Brain microvascular endothelial cell (primary cell): ENCODE data around the gene CNMD.
A peak's percentile ranks its signal among the peaks of the same experiment; 100 is the strongest.

Experiments
- DNase-seq: peaks from one replicate; pipeline ENCODE4 v3.0.0-alpha.2; 2020
- H3K27ac ChIP-seq: fragments of 250-450 bp; sonication (Bioruptor Pico); 2 replicates; pipeline ENCODE4 v1.5.1; 2020; ENCODE audit warnings: mild to moderate bottlenecking, moderate library complexity
- H3K27me3 ChIP-seq: fragments of 250-450 bp; sonication (Bioruptor Pico); replicated peaks from 2 replicates; pipeline ENCODE4 v1.5.1; 2020; ENCODE audit warnings: mild to moderate bottlenecking
- H3K36me3 ChIP-seq: fragments of 250-450 bp; sonication (Bioruptor Pico); replicated peaks from 2 replicates; pipeline ENCODE4 v1.5.1; 2020; ENCODE audit warnings: mild to moderate bottlenecking
- H3K4me3 ChIP-seq: 2 replicates; pipeline ENCODE4 v1.5.1; 2011; ENCODE audit warnings: low read depth, mild to moderate bottlenecking, control low read depth, low read length, moderate library complexity
- in situ Hi-C: cut with HindIII; loops from 2 replicates; pipeline ENCODE4 v1.10.0; 2017; ENCODE audit warnings: low sequenced_read_pairs, low pct_ligation_motif_present
- TF ChIP-seq, protein P1 (sequence below): IDR thresholded peaks from 2 replicates; pipeline ENCODE4 v1.5.1; 2011; ENCODE audit warnings: low read depth, mild to moderate bottlenecking, moderate library complexity, low read length, control low read depth, inconsistent platforms; ENCODE audit errors: missing control alignments

Gene CNMD

DNA sequence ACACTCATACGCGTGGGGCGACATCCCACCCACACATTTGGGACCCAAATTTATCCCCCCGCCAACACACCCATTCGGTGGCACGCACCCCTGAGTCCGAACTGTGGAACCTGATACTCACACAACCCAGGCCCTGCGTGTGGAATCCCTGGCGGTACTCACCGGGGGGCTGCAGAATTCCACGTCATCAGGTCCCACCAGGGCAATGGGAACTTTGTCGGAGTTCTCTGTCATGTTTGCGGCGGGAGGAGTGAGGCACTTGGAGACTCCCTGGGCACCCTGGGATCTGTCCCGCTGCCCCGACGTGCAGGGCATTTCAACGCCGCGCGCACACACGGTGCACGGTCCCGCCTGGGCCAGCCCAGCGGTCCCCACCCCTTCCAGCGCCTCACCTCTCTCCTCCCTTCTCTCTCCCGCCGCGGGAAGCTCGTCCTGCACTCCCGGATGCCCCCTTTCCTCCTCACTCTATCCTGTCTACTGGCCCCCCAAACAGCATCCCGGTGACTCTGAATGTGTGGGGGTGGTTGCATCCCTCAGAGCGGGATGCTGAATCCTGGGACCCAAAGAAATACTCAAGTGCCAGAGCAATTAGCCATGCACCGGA is at the start of gene CNMD:
CNMD (minus strand) TSS at position 353 of the 604 bp plus-strand sequence; CDS start at position 234, 119 bp downstream.
- peak within 1 kb of the TSS; percentile 38 for H3K4me3 ChIP-seq
- in situ Hi-C loops = no loop called here
- TF ChIP-seq, protein P1, sequence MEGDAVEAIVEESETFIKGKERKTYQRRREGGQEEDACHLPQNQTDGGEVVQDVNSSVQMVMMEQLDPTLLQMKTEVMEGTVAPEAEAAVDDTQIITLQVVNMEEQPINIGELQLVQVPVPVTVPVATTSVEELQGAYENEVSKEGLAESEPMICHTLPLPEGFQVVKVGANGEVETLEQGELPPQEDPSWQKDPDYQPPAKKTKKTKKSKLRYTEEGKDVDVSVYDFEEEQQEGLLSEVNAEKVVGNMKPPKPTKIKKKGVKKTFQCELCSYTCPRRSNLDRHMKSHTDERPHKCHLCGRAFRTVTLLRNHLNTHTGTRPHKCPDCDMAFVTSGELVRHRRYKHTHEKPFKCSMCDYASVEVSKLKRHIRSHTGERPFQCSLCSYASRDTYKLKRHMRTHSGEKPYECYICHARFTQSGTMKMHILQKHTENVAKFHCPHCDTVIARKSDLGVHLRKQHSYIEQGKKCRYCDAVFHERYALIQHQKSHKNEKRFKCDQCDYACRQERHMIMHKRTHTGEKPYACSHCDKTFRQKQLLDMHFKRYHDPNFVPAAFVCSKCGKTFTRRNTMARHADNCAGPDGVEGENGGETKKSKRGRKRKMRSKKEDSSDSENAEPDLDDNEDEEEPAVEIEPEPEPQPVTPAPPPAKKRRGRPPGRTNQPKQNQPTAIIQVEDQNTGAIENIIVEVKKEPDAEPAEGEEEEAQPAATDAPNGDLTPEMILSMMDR = no peak
- H3K27ac ChIP-seq = no peak within 1 kb of the TSS
- peaks cover 21% of the 10 kb centered on the region for H3K27me3 ChIP-seq
- no peak for DNase-seq
- H3K36me3 ChIP-seq = no peaks in the 10 kb centered on the region

GRCh38 chr13:52788011-52788410 is 48.4 kb upstream of the CNMD start:
- Histone ChIP-seq H3K27me3 (no peaks in the 10 kb centered on the region), H3K27ac (no peak overlapping the region), H3K36me3 (no peaks in the 10 kb centered on the region), H3K4me3 (no peak overlapping the region)
- in situ Hi-C loops = no loop called here
- TF ChIP-seq, protein P1 = no peak
- no peak for DNase-seq

DNA sequence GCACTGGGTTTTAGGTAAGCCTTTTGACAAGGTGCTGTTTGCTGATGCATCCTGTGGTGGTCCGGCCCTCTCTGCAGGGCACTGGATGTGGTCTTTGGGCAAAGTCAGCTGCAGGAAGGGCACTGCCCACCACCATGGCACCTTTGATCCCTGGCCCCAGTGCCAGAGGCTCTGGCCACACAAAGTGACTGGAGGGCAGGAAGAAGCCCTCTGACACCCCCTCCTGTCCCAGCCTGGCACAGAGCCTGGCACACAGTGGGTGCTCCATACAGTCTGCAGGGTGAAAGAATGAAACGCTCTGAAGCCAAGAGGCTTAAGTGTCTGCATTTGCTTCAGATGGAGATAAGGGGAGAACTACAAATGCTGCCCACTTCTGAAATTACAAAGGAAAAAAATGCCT is 47.6 kb upstream of the CNMD start:
- TF ChIP-seq, protein P1 = no peak
- DNase-seq = no peak
- in situ Hi-C loops = no loop called here
- no peaks in the 10 kb centered on the region for H3K36me3 ChIP-seq
- no peak overlapping the region for H3K27ac ChIP-seq
- H3K4me3 ChIP-seq = no peak overlapping the region
- H3K27me3 ChIP-seq = no peaks in the 10 kb centered on the region

DNA sequence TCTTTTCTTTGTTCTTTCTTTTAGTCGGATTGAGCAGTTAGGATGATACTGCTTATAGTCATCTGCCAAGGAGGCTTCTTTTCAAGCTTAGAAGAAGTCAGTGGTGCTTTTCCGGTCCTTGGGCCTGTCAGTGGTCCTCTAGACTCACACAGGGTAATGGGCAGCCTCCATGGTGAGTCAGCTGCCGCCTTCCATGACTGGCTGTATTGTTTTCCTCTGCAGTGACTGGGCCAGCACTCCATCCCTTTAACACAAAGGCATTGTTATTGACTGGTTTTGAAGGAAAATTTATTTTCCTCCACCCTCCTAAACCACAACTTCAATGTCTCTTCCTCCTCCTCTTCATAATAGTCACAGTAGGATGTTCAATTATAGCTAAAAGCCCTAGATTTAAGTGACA is 47.1 kb upstream of the CNMD start:
- TF ChIP-seq, protein P1 = no peak
- Histone ChIP-seq H3K27me3 (no peaks in the 10 kb centered on the region), H3K36me3 (no peaks in the 10 kb centered on the region), H3K4me3 (no peak overlapping the region), H3K27ac (no peak overlapping the region)
- in situ Hi-C loops = no loop called here
- no peak for DNase-seq

DNA sequence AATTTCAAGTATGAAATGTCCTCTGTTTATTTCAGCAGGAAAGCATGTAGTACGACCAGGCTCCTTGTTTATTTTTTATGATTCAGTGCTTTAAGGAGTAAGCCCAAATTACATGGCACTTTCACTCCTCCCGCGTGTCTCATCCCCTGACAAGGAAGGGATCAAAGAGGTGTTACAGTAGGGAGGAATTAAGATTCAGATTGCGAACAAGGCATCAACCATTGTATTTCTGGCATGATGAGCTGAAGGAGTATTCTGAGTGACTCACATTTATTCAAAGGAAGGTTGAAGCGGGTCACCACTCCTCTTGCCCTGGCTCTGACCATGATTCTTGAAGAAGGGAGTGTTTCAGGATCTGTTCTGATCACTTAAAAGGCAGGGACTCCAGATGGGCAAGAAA is 46.1 kb upstream of the CNMD start:
- Histone ChIP-seq H3K36me3 (no peaks in the 10 kb centered on the region), H3K4me3 (no peak overlapping the region), H3K27ac (no peak overlapping the region), H3K27me3 (no peaks in the 10 kb centered on the region)
- TF ChIP-seq, protein P1 = no peak
- in situ Hi-C loops = no loop called here
- no peak for DNase-seq
